Osteocyte (in vitro differentiated cells): Measurements from ENCODE around the gene ACTL10. TPM values are rescaled to one million over a fixed set of nuclear protein-coding genes. Genes with fewer than 3 reads are reported as not detected.

Experiments used
- DNase-seq: peaks from one replicate; pipeline ENCODE4 v3.0.0; 2021; ENCODE audit warnings: mixed read lengths; ENCODE audit not compliant: unreplicated experiment; ENCODE audit errors: extremely low spot score
- H3K27ac Mint-ChIP-seq: one replicate; pipeline ENCODE4 v1.8.0; 2021; ENCODE audit warnings: mild to moderate bottlenecking, mixed read lengths; ENCODE audit not compliant: unreplicated experiment
- H3K27me3 Mint-ChIP-seq: one replicate; pipeline ENCODE4 v1.8.0; 2021; ENCODE audit warnings: mixed read lengths; ENCODE audit not compliant: unreplicated experiment
- H3K36me3 Mint-ChIP-seq: one replicate; pipeline ENCODE4 v1.8.0; 2021; ENCODE audit warnings: mixed read lengths; ENCODE audit not compliant: unreplicated experiment
- H3K4me1 Mint-ChIP-seq: one replicate; pipeline ENCODE4 v1.8.0; 2021; ENCODE audit warnings: mixed read lengths; ENCODE audit not compliant: unreplicated experiment
- H3K4me3 Mint-ChIP-seq: one replicate; pipeline ENCODE4 v1.8.0; 2021; ENCODE audit warnings: mild to moderate bottlenecking, moderate library complexity, mixed read lengths; ENCODE audit not compliant: unreplicated experiment
- H3K9me3 Mint-ChIP-seq: one replicate; pipeline ENCODE4 v1.8.0; 2021; ENCODE audit warnings: mixed read lengths; ENCODE audit not compliant: unreplicated experiment
- CTCF ChIP-seq: fragments of 200-600 bp; sonication (generic); IDR thresholded peaks from 2 replicates; pipeline ENCODE4 v1.5.0; 2021; ENCODE audit warnings: antibody characterized with exemption, mild to moderate bottlenecking, moderate library complexity
- total RNA-seq: library from RNA; stranded (reverse); gene quantifications from 2 replicates; pipeline ENCODE4 v1.2.1, GENCODE V29; 2021

The ACTL10 gene
- total RNA-seq, 1 donor from 2014 or later = 0.54 TPM

DNA sequence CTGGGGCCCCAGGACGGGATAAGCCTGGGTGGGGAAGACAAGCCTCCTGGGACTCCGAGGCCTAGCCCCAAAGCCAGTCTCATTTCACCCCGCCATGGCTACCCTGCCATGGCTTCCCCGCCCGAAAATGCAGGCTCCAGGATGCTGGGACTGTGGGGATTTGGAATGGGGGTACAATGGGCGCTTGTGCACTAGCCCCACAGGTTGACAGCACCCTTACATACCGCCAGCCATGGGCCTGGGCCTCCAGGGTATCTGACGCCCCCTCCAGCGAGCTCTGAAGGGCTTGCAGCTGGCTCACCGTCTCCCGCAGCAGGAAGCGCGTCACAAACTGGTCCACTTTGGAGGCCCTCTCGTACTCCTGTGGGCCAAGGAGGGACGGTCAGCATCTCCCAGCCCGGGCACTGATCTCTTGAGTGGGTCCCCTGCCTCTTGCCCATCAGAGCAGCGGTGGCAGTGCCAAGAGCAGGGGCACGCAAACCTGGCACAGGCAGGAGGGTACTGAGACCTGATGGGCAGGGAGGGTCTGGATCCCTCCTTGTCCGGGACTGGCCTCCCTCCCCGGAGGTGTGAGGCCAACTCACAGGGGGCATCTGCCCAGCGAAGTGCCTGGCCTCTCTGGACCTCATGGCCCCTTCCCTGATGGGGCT lies 6.6 kb upstream of the ACTL10 start:
- Mint-ChIP-seq H3K9me3 (no peaks in the 10 kb centered on the region), H3K4me3 (no peak overlapping the region), H3K27me3 (no peaks in the 10 kb centered on the region), H3K4me1 (peaks cover 15% of the 10 kb centered on the region), H3K36me3 (peaks cover 2% of the 10 kb centered on the region), H3K27ac (no peak overlapping the region)
- DNase-seq = no peak
- TF ChIP-seq CTCF = no peak

DNA sequence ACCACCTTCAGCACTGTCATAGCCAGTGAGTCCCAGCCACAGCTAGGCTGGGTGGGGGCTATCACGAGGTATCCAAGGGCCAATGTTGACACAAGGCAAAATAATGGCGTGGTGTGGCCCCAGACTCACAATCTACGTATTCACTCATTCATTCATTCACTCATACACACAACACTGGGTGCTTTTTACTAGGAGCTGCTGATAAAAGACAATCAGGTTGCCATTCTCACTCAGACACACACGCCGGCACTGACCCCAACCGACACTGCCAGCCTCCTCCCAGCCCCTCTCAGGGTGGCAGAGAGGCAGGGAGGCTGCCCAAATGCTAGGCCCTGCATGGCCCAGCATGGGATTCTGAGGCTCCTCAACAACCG lies 6.1 kb upstream of the ACTL10 start:
- no peak for TF ChIP-seq CTCF
- Mint-ChIP-seq H3K4me1 (peaks cover 15% of the 10 kb centered on the region), H3K9me3 (no peaks in the 10 kb centered on the region), H3K27me3 (no peaks in the 10 kb centered on the region), H3K4me3 (no peak overlapping the region), H3K36me3 (peaks cover 2% of the 10 kb centered on the region), H3K27ac (no peak overlapping the region)
- no peak for DNase-seq

DNA sequence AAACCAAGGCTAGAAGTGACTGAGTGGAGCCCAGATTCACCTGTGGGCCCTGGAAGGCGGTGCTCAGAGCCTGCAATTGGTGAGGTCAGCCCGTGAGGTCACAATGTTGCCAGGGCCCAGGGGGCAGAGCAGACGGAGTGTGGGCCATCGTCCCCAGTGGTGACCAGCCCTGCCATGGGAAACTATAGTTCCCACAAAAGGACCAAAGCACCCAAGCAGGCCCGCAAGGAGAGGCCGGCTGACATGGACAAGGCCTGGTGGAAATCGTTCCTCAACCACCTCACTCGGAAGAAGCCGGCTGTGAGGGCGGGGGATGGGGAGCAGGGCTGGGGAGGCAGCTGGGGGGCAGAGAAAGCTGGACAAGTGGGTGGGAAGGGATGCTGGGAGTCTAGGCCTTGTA lies 4.6 kb upstream of the ACTL10 start, which contains the start of gene C20orf144:
Gene C20orf144 (plus strand): TSS at position 156 of the 400 bp plus-strand sequence. CDS start 19 bp downstream, at position 175.
- H3K4me3 Mint-ChIP-seq = peak within 1 kb of the TSS; percentile 84
- peaks cover 20% of the 10 kb centered on the region for H3K4me1 Mint-ChIP-seq
- no peak for TF ChIP-seq CTCF
- H3K27me3 Mint-ChIP-seq = no peaks in the 10 kb centered on the region
- no peak for DNase-seq
- H3K27ac Mint-ChIP-seq = peak within 1 kb of the TSS; percentile 76
- H3K36me3 Mint-ChIP-seq = peaks cover 2% of the 10 kb centered on the region
- H3K9me3 Mint-ChIP-seq = no peaks in the 10 kb centered on the region

GRCh38 chr20:33663161-33664084 lies 3.3 kb upstream of the ACTL10 start:
- Mint-ChIP-seq H3K4me3 (peak overlapping the region; percentile 84), H3K27ac (peak overlapping the region; percentile 83), H3K4me1 (peaks cover 20% of the 10 kb centered on the region), H3K9me3 (no peaks in the 10 kb centered on the region), H3K27me3 (no peaks in the 10 kb centered on the region), H3K36me3 (peaks cover 2% of the 10 kb centered on the region)
- TF ChIP-seq CTCF = no peak
- peak; percentile 91 for DNase-seq
